Muscle of back (tissue), 11 donors: ENCODE data around the gene OR10H5. TPM values are rescaled to one million over a fixed set of nuclear protein-coding genes. Genes with fewer than 3 reads are reported as not detected.
"Not testable (repeated sequence)": the region's sequence is repeated elsewhere in the genome, so short reads cannot be mapped to it uniquely, and the experiment has no call there.

Experiments used
- DNase-seq, 3 donors: peaks; one replicate each; pipeline versions ENCODE4 v3.0.0 to v3.0.0-alpha.2; 2013
- polyA plus RNA-seq, 10 donors: library from polyadenylated mRNA; unstranded; fragments of 120-200 nt; gene quantifications; one replicate each; pipeline ENCODE4 v1.2.1, GENCODE V29; 2013; ENCODE audit not compliant: insufficient read length in 10 of 10

The OR10H5 gene
- polyA plus RNA-seq, 10 donors: 0.03 to 0.09 (median 0.04) TPM; not detected in 3

DNA sequence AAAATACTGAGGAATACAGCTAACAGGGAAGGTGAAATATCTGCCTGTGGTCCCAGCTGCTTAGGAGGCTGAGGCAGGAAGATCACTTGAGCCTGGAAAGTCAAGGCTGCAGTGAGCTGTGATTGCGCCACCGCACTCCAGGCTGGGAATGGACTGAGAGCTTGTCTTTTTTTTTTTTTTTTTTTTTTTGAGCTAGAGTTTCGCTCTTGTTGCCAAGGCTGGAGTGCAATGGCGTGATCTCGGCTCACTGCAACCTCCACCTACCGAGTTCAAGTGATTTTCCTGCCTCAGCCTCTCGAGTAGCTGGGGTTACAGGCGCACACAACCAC is 56.4 kb downstream of the OR10H5 start:
- DNase-seq: not testable (repeated sequence)

DNA sequence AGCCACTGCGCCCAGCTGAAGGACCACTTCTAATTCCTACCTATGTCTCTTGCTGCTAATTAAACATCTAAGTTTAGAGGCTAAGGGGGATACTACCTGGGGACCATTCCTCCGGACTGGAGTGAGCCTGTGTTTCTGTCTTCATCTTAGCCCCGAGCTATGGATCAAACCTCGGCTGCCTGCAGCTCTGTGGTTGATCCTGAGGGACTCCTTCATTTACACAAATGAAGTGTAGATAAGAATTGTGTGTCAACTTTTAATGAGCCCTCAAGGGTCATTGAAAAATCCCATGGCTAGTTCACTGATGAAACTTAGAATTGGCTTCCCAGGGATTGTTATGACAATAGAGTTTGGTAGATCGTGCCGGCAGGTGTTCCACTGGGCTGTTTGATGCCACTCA is 59.5 kb downstream of the OR10H5 start:
- no peak for DNase-seq

DNA sequence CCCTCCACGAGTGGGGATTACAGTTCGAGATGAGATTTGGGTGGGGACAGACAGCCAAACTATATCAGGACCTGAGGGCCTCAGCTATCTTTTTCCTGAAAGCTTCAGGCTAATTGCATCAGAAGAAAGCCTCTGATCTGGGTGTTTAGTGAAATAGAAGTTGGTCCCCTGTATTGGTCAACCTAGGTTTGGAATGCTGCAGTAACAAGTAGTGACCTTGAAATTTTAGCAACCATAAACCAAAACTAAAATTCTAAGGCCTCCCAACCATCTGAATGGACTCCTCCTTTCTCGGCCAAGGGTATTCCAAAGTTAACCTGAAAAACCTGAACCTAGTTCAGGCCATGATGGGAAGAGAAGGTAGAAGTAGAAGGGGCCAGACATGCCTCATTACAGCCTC is 62.9 kb downstream of the OR10H5 start:
- DNase-seq: no peak

Other genes with a start within 250 kb of the OR10H5 start
- not detected for gene CYP4F8, start 172.4 kb upstream of the OR10H5 start, polyA plus RNA-seq
- gene CYP4F3, start 146.8 kb upstream of the OR10H5 start, polyA plus RNA-seq: under 1 TPM; 0.03 to 0.57 (median 0.21) TPM
- gene CYP4F12, start 114.6 kb upstream of the OR10H5 start, polyA plus RNA-seq: 1 to 10 TPM in 6 of 10 donors, under 1 TPM in 4; 0.25 to 2.2 (median 1.1) TPM
- gene OR10H2, start 59.6 kb upstream of the OR10H5 start, polyA plus RNA-seq: not detected
- gene OR10H3, start 49.7 kb upstream of the OR10H5 start, polyA plus RNA-seq: not detected
- gene OR10H1, start 28.0 kb downstream of the OR10H5 start, polyA plus RNA-seq: under 1 TPM in 4 of 10 donors, not detected in 6; 0.04 to 0.06 (median 0.05) TPM
- gene CYP4F2, start 110.4 kb downstream of the OR10H5 start, polyA plus RNA-seq: not detected
- under 1 TPM in 1 of 10 donors, not detected in 9; 0.12 TPM for gene CYP4F11, start 146.9 kb downstream of the OR10H5 start, polyA plus RNA-seq
- gene OR10H4, start 161.3 kb downstream of the OR10H5 start, polyA plus RNA-seq: not detected